HG03354 (cell line): Measurements from ENCODE around the gene SPTA1.

Source experiments
- ATAC-seq: cut with Tn5 transposase; IDR thresholded peaks from one replicate; pipeline ENCODE4 v1.9.1; 2021; ENCODE audit warnings: mild to moderate bottlenecking; ENCODE audit not compliant: unreplicated experiment, poor library complexity, severe bottlenecking

Gene SPTA1

GRCh38 chr1:158586942-158587341 lies 99.6 kb downstream of the SPTA1 start:
- ATAC-seq, result no peak

- ATAC-seq, result no peak
These were observed 102.6 kb downstream of the SPTA1 start for GRCh38 chr1:158583962-158584361.

GRCh38 chr1:158579733-158580132 lies 106.8 kb downstream of the SPTA1 start, which contains the start of gene OR10X1:
TSS of gene OR10X1 (minus strand) at chr1:158579899. CDS start at chr1:158579899, 0 bp downstream.
- no peak for ATAC-seq

- no peak for ATAC-seq
These were observed 109.0 kb downstream of the SPTA1 start for GRCh38 chr1:158577561-158577960.

GRCh38 chr1:158572226-158572625 lies 114.3 kb downstream of the SPTA1 start:
- ATAC-seq, result no peak

GRCh38 chr1:158570480-158570879 lies 116.0 kb downstream of the SPTA1 start, which contains the start of gene OR6P1:
TSS of gene OR6P1 (minus strand) at chr1:158570580. CDS start at chr1:158563604, 6,976 bp downstream.
- ATAC-seq, result no peak

- no peak for ATAC-seq
These were observed 121.9 kb downstream of the SPTA1 start for GRCh38 chr1:158564608-158565007.

DNA sequence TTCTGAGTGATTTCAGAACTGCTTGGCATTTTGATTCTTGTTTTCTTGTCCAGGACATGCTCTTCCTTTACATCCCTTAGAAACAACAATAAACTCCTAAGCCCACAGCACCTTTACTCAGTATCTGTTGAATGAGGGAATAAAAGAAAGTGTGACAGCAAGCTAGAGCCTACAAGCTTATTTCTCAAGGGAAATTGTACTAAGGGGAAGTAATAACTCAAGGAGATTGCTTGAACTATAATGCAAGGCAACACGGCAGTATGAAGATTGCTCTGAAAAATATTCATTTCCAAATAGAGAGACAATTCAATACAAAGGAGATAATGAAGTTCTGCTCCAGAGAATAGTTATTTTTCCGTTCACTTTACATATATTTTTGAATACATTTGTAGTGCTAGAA lies 122.7 kb downstream of the SPTA1 start:
- no peak for ATAC-seq
